WI38 (cell line): ENCODE results near the gene GOSR1.
"Not testable (repeated sequence)": the region's sequence is repeated elsewhere in the genome, so short reads cannot be mapped to it uniquely, and the experiment has no call there.

Source experiments
- H3K4me3 ChIP-seq: 2 replicates; pipeline ENCODE4 v1.5.1; 2011; ENCODE audit warnings: low read depth, mild to moderate bottlenecking, control low read depth, low read length
- CTCF ChIP-seq: IDR thresholded peaks from 2 replicates; pipeline ENCODE4 v1.5.1; 2012; ENCODE audit warnings: low read depth, mild to moderate bottlenecking, control low read depth, low read length

The GOSR1 gene

GRCh38 chr17:30520436-30520835 is 43.2 kb downstream of the GOSR1 start:
- no peak overlapping the region for H3K4me3 ChIP-seq
- no peak for TF ChIP-seq CTCF

GRCh38 chr17:30520882-30521281 is 43.7 kb downstream of the GOSR1 start:
- H3K4me3 ChIP-seq = no peak overlapping the region
- no peak for TF ChIP-seq CTCF

- no peak for TF ChIP-seq CTCF
- no peak overlapping the region for H3K4me3 ChIP-seq
Measured at GRCh38 chr17:30521766-30522165, 44.6 kb downstream of the GOSR1 start.

DNA sequence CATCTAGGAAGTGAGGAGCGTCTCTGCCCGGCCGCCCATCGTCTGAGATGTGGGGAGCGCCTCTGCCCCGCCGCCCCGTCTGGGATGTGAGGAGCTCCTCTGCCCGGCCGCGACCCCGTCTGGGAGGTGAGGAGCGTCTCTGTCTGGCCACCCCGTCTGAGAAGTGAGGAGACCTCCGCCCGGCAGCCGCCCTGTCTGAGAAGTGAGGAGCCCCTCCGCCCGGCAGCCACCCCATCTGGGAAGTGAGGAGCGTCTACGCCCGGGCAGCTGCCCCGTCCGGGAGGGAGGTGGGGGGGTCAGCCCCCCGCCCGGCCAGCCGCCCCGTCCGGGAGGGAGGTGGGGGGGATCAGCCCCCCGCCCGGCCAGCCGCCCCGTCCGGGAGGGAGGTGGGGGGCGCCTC is 46.0 kb downstream of the GOSR1 start:
- not testable (repeated sequence) for H3K4me3 ChIP-seq

DNA sequence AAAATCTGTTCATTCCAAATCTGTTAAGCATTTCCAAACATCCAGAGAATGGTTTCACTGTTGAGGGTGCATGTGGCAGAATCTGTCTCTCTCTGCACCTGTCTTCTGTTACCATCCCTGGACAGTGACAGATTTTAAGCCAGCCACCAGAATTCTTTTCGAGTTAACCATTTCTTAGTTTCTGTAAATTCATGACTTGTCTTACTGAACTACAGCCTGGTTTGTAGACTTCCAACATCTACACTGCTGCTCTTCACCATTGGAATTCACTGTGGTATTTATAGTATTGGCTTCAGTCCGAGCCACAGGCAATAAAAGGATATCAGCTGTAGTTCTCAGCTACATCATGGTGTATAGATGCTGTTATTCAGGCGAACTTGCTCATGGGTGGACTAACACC is 47.6 kb downstream of the GOSR1 start:
- no peak for TF ChIP-seq CTCF
- H3K4me3 ChIP-seq = no peak overlapping the region

DNA sequence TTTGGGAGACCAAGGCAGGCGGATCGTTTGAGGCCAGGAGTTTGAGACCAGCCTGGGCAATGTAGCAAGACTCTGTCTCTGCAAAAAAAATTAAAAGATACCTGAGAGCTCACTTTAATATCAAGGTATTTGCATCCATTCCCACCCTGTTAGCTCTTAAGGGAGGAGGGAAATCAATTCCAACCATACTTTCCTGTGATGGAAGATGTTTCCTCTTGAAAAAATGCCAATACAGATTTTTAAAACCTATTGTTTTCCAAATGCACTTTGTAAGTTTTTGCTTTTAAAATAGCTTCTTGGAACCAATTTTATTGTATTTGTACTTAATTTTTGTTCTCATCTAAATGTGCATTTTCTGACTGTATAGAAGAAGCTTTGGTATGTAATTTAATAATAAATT is 49.2 kb downstream of the GOSR1 start:
- H3K4me3 ChIP-seq = no peak overlapping the region
- no peak for TF ChIP-seq CTCF

- H3K4me3 ChIP-seq = not testable (repeated sequence)
Measured at GRCh38 chr17:30528701-30529100, 51.5 kb downstream of the GOSR1 start.

DNA sequence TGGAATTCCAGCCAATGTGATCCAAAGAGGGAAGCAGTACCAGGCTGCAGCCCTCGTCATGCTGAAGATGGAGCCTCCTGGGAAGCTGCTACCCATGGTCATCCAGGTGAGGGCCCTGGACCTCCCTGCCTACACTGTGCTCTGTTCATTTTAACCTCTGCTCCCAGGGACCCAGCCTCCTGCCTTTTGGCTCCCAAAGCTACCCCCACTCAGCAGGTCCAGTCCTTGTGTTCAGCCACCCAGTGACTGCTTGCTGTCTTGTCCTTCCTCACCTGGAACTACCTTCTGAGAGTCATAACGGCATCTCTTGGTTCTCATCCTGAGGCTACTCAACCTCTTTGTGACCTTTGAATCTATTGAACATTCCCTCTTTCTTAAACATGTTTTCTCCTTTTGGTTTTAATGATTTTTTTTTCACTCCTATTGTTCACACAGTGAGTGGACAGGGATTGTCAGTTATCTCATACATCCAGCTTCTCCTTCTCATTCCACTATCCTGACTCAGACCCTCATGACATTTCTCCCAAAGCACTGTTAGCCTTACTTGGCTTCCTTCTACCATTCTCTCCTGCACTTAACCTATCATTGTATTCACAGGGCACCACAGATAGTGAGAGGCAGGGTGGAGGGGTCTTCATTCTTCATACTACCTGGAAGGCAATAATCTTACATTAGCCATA is 53.3 kb downstream of the GOSR1 start:
- H3K4me3 ChIP-seq = no peak overlapping the region
- no peak for TF ChIP-seq CTCF
